HG02852 (cell line): ENCODE results near the gene OR51B2.
"Not testable (repeated sequence)": the region's sequence is repeated elsewhere in the genome, so short reads cannot be mapped to it uniquely, and the experiment has no call there.

Experiments
- ATAC-seq: cut with Tn5 transposase; IDR thresholded peaks from one replicate; pipeline ENCODE4 v1.9.1; 2021; ENCODE audit warnings: mild to moderate bottlenecking, moderate library complexity; ENCODE audit not compliant: unreplicated experiment

Gene OR51B2, protein sequence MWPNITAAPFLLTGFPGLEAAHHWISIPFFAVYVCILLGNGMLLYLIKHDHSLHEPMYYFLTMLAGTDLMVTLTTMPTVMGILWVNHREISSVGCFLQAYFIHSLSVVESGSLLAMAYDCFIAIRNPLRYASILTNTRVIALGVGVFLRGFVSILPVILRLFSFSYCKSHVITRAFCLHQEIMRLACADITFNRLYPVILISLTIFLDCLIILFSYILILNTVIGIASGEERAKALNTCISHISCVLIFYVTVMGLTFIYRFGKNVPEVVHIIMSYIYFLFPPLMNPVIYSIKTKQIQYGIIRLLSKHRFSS

DNA sequence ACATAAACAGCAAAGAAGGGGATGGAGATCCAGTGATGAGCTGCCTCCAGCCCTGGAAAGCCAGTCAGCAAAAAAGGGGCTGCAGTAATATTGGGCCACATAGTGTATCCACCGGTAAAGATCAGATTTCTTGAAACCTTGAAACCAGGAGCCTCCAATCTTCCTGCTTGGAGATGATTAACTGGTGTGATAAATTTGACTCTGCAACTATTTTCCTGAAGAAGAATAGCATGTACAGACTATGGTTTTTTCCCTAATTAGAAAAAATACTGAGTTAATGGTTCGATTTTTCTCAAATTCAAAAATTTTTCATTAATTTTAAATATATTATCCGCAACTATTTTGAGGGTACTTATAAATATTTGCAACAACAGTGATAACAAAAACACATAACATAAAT is at the start of gene OR51B2:
TSS of gene OR51B2 (minus strand) at position 101 of the 400 bp plus-strand sequence. CDS start at position 101, 0 bp downstream.
- no peak for ATAC-seq

DNA sequence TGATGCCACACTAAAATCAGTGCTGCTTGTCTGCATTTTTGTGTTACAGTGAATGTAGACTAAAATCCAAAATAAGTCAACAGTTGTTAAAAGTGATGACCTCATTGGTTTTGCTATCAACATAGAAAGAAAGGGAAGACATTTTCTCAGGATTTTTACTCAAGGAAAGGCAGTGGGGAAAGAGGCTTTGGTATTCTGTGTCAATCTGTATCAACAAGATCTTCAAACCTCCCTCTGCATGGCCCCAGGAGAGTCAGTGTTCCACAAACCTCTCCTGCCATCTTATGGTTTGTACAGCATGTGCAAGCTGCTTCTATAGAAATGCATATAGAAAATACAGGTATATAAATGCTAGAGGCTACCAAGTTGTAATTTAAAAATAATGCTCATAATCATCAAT is 45.7 kb upstream of the OR51B2 start:
- ATAC-seq, result no peak

DNA sequence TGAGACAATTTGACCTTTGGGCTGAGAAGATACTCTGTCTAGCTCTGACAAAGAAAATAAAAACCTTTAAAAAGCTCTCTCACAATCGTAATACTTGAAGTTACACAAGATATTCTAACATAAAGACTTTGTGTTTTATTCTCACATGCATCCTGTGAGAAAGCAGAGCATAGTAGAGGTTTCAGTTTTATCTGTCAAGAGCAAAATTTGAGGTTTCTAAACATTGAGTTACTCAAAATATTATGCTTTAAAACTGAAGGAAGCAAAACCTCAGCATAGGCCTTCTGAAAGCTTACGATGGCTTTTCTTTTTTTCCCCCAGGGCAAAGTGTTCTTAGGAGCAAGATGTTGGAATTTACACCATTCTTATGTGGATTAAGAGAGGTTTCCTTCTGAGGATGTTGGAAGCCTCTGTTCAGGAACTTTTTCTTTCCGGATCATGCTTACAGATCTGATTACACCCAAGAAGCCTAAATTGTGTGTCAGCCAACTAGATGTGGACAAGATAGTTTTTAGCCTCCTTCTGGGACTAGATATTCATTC is 44.5 kb upstream of the OR51B2 start:
- ATAC-seq, result peak; percentile 55

DNA sequence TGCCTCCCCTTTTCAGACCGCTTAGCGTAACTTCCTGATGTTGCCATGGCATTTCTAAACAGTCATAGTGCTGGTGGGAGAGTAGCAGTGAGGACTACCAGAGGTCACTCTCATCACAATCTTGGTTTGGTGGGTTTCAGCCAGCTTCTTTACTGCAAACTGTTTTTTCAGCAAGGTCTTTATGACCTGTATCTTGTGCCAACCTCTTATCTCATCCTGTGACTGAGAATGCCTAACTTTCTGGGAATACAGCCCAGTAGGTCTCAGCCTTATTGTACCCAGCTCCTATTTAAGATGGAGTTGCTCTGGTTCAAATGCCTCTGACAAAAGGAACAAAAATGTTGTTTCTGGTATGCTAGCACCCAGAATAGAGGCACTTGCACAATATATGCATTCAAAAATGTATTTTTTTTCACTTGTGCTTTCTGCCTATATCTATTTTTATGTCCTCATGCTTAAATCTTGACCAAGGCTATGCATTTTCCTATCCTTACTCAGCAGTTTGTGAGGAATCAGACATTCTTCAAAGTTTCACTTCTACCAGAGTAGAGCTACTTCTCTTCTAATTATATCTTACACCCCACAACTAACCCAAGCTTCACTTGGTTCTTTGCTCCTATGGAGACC is 43.5 kb upstream of the OR51B2 start:
- no peak for ATAC-seq

DNA sequence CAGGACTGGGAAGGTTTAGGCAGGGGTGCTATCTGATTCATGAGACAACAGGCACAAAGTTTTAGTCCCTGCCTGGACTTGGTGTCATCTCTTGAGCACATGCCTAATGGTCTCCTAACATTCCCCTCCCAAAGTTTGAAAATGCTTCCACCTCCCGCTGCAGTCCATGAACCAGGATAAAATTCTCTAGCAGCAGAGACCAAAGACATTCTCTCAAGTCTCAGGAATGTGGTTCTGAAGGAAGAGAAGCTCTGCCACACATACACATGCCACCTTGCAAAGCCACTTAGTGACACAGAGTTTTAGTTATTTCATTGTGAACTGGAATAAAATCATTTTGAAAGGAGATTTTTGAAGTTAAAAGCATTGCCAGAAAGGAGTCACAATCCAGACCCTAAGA is 42.8 kb upstream of the OR51B2 start:
- ATAC-seq, result no peak

DNA sequence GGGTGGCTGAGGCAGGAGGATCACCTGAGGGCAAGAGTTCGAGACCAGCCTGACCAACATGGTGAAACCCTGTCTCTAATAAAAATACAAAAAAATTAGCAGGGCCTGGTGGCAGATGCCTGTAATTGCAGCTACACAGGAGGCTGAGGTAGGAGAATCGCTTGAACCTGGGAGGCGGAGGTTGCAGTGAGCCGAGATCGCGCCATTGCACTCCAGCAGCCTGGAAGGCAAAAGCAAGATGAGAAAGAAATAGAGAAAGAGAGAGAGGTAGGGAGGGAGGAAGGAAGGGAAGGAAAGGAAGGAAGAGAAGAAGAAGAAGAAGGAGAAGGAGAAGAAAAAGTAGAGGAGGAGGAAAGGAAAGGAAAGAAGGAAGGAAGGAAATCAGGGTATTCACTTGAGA is 42.3 kb upstream of the OR51B2 start:
- not testable (repeated sequence) for ATAC-seq

DNA sequence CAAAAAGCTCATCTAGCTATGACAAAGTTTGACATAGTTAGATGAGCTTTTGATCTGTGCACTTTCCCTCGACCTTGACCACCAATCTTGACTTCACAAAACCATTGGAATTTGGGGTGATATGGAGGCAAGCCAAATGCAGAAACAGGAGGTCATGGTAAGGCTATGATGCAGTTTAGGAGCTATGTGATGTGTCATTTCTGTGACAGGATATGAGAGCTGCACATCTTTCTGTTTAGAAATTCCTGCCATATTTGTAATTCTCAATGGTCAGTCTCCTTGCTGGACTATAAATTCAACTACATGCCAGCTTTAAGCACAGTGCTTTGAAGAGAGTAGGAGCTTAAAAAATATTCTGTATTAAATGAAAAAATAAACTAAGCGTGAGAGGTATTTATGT is 40.1 kb upstream of the OR51B2 start:
- ATAC-seq, result no peak

DNA sequence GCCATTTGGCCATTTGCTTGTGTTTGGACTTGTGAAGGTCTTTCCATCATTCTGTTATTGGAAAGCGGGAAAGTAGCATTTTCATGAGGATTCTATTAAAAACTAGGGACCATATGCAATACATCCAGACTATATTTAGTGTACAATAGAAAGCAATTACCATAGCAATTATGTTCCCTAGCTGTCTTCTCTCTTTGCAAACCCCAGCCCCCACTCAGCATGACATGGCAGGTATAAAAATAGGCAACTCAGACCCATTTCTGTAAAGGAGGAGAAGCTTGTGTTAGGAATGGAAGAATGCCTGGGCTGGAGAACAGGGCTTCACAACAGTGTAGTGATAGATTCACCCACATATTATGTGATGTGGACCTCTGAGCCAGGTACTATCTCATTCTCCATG is 39.6 kb upstream of the OR51B2 start:
- no peak for ATAC-seq

DNA sequence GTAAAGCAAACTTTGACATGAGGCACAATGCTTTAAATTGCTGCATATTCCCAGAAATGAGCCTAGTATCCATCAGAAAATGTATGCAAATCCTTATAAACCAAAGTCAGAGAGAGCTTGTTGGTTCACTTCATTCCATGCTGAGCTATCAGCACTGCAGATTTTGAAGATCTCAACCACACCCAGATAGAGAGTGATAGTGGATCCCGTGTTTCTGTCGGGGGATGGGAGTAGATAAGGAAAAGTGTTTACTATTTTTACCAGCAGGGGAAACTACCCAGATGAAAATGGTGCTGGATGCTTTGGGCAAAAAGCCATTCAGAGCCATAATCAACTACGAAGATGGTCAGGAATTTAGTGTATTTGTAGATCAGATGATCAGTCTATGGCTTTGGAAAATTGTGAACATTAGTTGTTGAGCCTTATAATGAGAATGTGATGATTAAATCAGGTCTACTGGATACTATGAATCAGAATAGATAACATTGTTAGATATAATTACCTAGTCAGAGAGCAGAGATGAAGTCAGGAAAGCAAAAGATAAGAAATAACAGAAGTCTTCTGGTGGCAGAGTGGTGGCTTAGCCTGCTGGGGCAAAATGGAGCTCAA is 38.0 kb upstream of the OR51B2 start:
- ATAC-seq, result no peak

DNA sequence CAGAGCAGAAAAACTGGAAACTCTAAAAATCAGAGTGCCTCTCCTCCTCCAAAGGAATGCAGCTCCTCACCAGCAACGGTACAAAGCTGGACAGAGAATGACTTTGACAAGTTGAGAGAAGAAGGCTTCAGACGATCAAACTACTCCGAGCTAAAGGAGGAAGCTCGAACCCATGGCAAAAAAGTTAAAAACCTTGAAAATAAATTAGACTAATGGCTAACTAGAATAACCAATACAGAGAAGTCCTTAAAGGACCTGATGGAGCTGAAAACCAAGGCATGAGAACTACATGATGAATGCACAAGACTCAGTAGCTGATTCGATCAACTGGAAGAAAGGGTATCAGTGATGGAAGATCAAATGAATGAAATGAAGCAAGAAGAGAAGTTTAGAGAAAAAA is 31.9 kb upstream of the OR51B2 start:
- not testable (repeated sequence) for ATAC-seq

DNA sequence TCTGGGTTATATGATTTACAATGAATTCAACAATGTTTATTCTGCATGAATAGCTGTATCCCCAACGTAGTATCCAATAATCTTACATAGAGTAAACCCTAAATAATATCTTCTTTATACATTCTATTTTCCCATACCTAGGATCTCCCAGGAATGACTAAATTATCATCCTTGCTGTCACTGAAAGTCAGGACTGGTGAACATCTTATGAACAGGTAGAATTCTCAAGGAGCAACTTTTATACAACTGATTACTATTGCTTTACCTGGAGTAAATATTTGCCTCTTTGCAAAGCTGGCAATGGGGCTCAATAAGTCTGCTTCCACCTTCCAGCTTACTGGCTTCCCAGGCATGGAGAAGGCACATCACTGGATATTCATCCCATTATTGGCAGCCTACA is 27.1 kb upstream of the OR51B2 start, which contains the start of gene OR51B6:
TSS of gene OR51B6 (plus strand) at position 301 of the 400 bp plus-strand sequence. CDS start at position 301, 0 bp downstream.
- ATAC-seq, result no peak

DNA sequence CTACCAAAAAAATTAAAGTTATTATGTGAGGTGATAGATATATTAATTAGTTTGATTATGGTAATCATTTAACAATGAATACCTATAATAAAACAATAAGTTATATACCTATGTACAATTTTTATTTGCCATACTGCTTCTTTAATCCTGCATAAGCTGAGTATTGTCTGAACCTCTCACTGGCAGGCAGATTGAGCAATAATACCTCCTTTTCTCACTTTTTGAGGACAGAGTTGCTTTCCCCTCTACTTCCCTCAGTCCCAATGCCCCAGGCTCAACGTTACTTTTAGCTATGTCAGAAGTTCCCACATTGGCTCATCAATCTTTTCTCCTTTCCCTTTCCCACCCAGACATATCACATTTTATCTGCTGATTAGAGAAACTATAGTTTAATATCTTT is 25.5 kb upstream of the OR51B2 start:
- no peak for ATAC-seq

DNA sequence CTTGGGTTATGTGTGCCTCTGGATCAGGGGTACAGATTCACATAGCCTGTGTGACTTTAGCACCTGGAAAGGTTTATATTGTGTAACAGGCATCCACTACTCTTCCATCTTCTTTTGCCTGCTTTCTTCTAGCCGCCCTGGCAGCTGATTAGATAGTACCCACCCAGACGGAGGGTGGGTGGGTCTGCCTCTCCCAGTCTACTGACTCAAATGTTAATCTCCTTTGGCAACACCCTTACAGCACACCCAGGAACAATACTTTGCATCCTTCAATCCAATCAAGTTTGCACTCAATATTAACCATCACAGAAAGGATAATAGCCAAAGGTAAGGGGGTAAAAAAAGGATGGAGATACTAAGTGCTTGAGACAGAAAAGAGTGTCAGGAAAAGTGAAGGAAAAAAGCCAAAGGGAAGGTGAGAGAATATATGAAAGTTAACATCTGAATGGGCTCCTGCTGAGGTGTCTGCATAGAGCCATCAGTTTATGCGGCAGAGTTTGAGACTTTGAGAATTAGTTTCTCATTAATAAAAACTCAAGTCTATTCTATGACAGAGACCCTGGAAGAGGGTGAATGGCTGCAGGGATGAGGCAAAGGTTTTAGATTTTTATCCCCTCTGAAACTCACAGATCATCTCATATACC is 24.6 kb upstream of the OR51B2 start:
- no peak for ATAC-seq

DNA sequence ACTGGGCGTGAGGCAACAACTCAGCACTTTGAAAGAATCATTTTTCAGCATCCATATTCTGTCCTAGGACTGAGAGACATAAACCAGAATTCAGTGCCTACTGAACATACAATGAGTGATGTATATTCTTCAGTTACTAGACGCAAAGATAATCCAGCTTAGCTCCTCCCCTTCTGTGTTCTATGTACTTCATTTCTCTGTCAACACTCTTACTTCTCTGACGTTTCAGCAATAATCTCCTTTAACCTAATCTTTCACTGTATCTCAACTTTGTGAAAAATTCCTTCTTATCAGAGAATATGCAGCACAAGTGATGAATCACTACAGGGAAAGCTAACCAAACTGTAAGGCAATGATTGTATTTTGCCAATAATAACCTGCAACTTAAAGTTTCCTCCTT is 21.7 kb upstream of the OR51B2 start:
- ATAC-seq, result no peak

DNA sequence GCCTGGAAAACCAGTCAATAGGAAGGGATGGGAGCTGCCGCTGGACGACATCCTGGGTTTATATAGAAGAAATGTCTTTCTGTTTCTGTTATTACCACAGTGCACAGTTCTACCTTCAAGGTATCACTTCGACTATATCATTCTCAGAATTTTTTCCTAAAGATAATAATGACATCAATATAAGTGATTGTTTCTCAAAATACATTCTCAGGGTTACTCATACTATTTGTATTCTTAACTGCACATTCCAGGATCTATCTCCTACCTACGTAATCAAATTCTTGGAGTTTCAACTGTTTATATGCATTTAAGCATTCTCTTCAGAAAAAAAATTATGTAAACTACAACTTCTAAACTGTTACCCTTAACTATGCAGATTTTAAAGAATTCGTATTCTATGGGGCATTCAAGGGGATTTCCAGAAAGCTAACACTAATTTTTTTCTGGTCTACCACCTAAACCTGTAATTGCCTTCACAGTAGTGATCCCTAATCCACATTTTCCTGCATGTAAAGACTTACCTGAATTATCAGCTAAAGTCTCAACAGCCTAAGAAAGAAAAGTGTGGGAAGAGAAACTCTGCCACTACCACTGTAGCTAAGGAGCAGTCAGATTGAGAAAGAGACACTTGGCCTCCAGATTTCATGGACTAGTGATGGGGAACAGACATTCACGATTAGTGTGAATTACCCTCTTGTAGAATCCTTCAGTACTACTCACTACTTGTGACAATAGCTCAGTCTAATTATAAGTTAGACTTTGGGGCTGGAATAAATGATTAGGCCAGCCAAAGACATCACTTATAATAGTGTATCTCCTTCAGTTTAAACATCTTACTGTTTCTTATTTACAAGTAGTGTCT is 19.6 kb upstream of the OR51B2 start, which contains the start of gene OR51B5:
TSS of gene OR51B5 (minus strand) at position 51 of the 862 bp plus-strand sequence. CDS start at position 51, 0 bp downstream.
- no peak for ATAC-seq

DNA sequence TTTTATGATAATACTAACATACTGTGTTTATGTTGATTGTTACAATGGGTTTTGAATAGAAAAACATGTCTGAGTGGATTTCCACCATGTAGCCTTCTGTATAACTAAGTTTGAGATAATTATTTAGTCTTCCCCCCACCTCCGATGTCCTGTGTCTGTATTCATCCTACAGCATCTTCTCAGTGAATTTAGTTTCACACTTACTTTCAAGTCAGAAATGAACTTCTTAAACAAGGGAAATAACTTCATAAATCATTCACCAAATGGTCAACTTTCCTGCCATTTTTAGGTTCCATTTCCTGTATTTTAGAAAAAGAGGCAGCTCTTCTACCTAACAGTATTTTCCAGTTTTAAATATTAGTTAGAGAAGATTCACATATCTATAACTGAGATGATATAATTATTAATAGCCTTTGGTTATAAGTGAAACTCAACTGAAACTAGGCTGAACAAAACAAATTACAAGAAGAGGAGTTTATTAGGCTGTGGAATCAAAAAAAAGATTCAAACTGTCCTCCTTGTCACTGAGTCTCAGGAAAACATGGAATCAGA is 15.8 kb upstream of the OR51B2 start:
- ATAC-seq, result no peak

DNA sequence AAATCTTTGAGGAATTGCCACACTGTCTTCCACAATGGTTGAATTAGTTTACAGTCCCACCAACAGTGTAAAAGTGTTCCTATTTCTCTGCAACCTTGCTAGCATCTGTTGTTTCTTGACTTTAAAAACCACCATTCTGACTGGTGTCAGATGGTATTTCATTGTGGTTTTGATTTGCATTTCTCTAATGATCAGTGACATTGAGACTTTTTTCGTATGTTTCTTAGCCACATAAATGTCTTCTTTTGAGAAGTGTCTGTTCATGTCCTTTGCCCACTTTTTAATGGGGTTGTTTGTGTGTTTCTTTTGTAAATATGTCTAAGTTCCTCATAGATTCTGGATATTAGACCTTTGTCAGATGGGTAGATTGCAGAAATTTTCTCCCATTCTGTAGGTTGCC is 13.2 kb upstream of the OR51B2 start:
- not testable (repeated sequence) for ATAC-seq

DNA sequence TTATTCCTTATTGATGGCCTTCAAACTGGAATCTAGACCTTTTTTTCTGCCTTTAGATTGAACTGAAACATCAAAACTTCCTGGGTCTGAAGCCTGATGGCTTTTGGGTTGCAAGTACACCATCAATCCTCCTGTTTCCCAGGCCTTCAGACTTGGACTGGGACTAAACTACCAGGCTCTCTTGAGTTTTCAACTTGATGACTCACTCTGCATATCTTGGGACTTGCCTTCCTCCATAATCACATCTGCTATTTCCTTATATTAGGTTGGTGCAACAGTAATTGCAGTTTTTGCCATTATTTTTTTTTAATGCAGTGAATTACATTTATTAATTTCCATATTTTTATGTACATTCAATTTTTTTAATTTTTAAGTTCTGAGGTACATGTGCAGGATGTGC is 12.2 kb upstream of the OR51B2 start:
- no peak for ATAC-seq

DNA sequence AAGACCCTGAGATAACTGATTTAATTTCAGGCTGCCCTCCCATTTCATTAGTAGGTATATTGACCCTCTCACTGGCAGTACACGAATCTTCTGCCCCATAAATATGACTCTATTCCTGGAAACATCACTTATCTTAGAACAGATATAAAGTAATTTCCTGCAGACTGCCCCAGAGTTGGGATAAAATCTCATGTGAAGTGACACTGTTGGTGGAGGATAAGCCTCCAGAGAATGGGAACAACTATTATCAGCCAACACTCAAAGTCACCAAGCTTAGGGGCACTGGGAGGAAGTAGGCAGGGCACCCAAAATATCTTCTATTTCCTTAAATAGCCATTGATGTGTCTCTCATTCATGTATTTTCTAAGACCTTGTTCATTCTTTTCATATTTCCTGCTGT is 11.1 kb upstream of the OR51B2 start:
- no peak for ATAC-seq

DNA sequence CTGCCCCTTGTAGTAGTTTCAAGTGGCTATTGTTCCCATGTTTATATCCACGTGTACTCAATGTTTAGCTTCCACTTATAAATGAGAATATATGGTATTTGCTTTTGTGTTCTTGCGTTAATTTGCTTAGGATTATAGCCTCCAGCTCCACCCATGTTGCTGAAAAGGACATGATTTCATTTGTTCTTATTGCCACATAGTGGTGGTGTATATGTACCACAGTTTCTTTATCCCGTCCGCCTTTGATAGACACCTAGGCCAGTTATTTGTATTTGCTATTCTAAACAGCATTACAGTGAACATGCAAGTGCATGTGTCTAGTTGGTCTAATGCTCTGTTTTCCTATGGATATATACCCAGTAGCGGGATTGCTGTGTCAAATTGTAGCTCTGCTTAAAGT is 6.8 kb downstream of the OR51B2 start:
- no peak for ATAC-seq
